GM12878 (cell line): ENCODE results near the gene APOBEC3C. TPM values are rescaled to one million over a fixed set of nuclear protein-coding genes. Genes with fewer than 3 reads are reported as not detected.

ENCODE experiments used
- ATAC-seq: fragments of 200-7000 bp; cut with Tn5 transposase; 3 replicates; pipeline ENCODE4 v1.9.1; 2020; ENCODE audit warnings: mild to moderate bottlenecking, moderate library complexity
- BruUV-seq: library from RNA; stranded (reverse); fragments of 400-500 nt; replicated peaks from 2 replicates; lab custom pipeline; 2021; lab: Mats Ljungman, UMichigan
- CTCF ChIA-PET: fragments of 300-600 bp; sonication (Branson Sonifier 250); formaldehyde crosslinking; extraction: SDS; loops from one replicate; lab custom pipeline; 2021; ENCODE audit warnings: inconsistent platforms; lab: Yijun Ruan, JAX
- POLR2A ChIA-PET: fragments of 350-600 bp; formaldehyde crosslinking; extraction: SDS; loops from one replicate; lab custom pipeline; 2021; ENCODE audit warnings: inconsistent platforms; lab: Charles Lee
- RAD21 ChIA-PET: fragments of 300-600 bp; sonication (Branson Sonifier 250); formaldehyde crosslinking; loops from one replicate; lab custom pipeline; 2023; ENCODE audit warnings: antibody characterized with exemption; ENCODE audit not compliant: unreplicated experiment; lab: Charles Lee
- SMC1A ChIA-PET: fragments of 300-600 bp; sonication (Branson Sonifier 250); formaldehyde crosslinking; loops from one replicate; lab custom pipeline; 2023; ENCODE audit not compliant: unreplicated experiment, uncharacterized antibody; lab: Charles Lee
- DNase-seq: peaks from one replicate; pipeline ENCODE4 v3.0.0-alpha.2; 2011; ENCODE audit warnings: low read depth, low spot score
- FAIRE-seq: peaks from 3 replicates; lab custom pipeline; 2011; peaks lifted over from hg19 to GRCh38; lab: Jason Lieb, UNC
- H2AFZ ChIP-seq: 2 replicates; pipeline ENCODE4 v1.6.0; 2011; ENCODE audit warnings: low read depth, low read length, control low read depth; ENCODE audit not compliant: control insufficient read depth
- H3K27ac ChIP-seq: 2 replicates; pipeline ENCODE4 v1.5.1; 2011; ENCODE audit warnings: control low read depth; ENCODE audit not compliant: control insufficient read depth, insufficient read depth
- H3K27me3 ChIP-seq, 2 experiments: replicated peaks in 1 of 2; 2 replicates each; pipeline versions ENCODE4 v1.6.0 to v1.6.1; 2011; ENCODE audit warnings: low read length in 1 of 2; ENCODE audit not compliant: control insufficient read depth in 2 of 2, insufficient read depth in 2 of 2
- H3K36me3 ChIP-seq, 2 experiments: 2 replicates each; pipeline ENCODE4 v1.5.1; 2011; ENCODE audit warnings: low read length in 1 of 2; ENCODE audit not compliant: control insufficient read depth in 2 of 2, insufficient read depth in 2 of 2
- H3K4me1 ChIP-seq: 2 replicates; pipeline ENCODE4 v1.6.1; 2011; ENCODE audit warnings: mild to moderate bottlenecking, low read length, moderate library complexity, mixed read lengths; ENCODE audit not compliant: control insufficient read depth, insufficient read depth
- H3K4me2 ChIP-seq: 2 replicates; pipeline ENCODE4 v1.6.0; 2011; ENCODE audit warnings: control low read depth; ENCODE audit not compliant: control insufficient read depth, insufficient read depth
- H3K4me3 ChIP-seq: fragments of 200-600 bp; sonication (generic); 2 replicates; pipeline ENCODE4 v1.5.1; 2016
- H3K79me2 ChIP-seq: 2 replicates; pipeline ENCODE4 v1.6.0; 2011; ENCODE audit warnings: low read length; ENCODE audit not compliant: control insufficient read depth, insufficient read depth
- H3K9ac ChIP-seq: 2 replicates; pipeline ENCODE4 v1.8.0; 2011; ENCODE audit warnings: low read length, control low read depth, mixed read lengths; ENCODE audit not compliant: control insufficient read depth, insufficient read depth
- H3K9me3 ChIP-seq: replicated peaks from 3 replicates; pipeline ENCODE4 v1.5.1; 2011; ENCODE audit warnings: mild to moderate bottlenecking, low read length; ENCODE audit not compliant: control insufficient read depth, insufficient read depth
- H4K20me1 ChIP-seq: 2 replicates; pipeline ENCODE4 v1.6.0; 2011; ENCODE audit not compliant: control insufficient read depth, insufficient read depth
- BRCA1 ChIP-seq: IDR thresholded peaks from 2 replicates; pipeline ENCODE4 v1.6.1; 2011; ENCODE audit warnings: low read depth, low read length, improper control_type of control experiment
- CHD2 ChIP-seq: IDR thresholded peaks from 2 replicates; pipeline ENCODE4 v1.6.1; 2011; ENCODE audit warnings: low read depth, low read length, improper control_type of control experiment, borderline replicate concordance
- EGR1 ChIP-seq, 2 experiments: IDR thresholded peaks; 1 replicate in 1 of 2; 2 replicates in 1 of 2; pipeline ENCODE4 v1.6.1; 2011 to 2012; ENCODE audit warnings: low read depth in 2 of 2, low read length in 2 of 2, borderline replicate concordance in 1 of 2, mild to moderate bottlenecking in 1 of 2, moderate library complexity in 1 of 2
- IRF4 ChIP-seq: IDR thresholded peaks from 2 replicates; pipeline ENCODE4 v1.6.1; 2011; ENCODE audit warnings: low read depth, low read length
- SMC3 ChIP-seq: IDR thresholded peaks from 2 replicates; pipeline ENCODE4 v1.6.1; 2011; ENCODE audit warnings: low read length, improper control_type of control experiment, borderline replicate concordance
- WGBS: methylation state at CpG from one replicate; pipeline ENCODE4 v1.1.6; 2016; ENCODE audit warnings: low lambda C conversion rate; ENCODE audit not compliant: insufficient replicate concordance, insufficient coverage; ENCODE audit errors: missing lambda C conversion rate; 5-methylcytosine and 5-hydroxymethylcytosine counted together
- in situ Hi-C: fragments of 300-500 bp; cut with MboI; formaldehyde crosslinking; loops from 9 replicates; pipeline ENCODE4 v1.14.3; 2018; ENCODE audit warnings: mixed read lengths
- intact Hi-C: fragments of 100-400 bp; cut with micrococcal nuclease; formaldehyde crosslinking; loops from one replicate; pipeline ENCODE4 v1.14.2; 2022; ENCODE audit not compliant: unreplicated experiment
- polyA plus RNA-seq, 11 experiments: library from polyadenylated mRNA; depleted of rRNA in 4 of 11; unstranded in 6 of 11; stranded (reverse) in 5 of 11; fragments of >200 nt; fragmentation: Nextera tagmentation in 4 of 11; fragmentation: Illumina TruSeq in 1 of 11; extraction: Ambion mirVana in 4 of 11; extraction: Trizol in 1 of 11; gene quantifications; 1 replicate in 1 of 11; 2 replicates in 10 of 11; pipeline versions ENCODE4 v1.2.1 to v1.2.3, GENCODE V29; 2011 to 2016; ENCODE audit warnings: inconsistent platforms in 2 of 11, missing spikeins in 2 of 11, low read depth in 1 of 11
- total RNA-seq, 4 experiments: library from RNA; depleted of rRNA in 3 of 4; stranded (reverse); fragments of >200 nt in 3 of 4; fragmentation: Illumina TruSeq in 1 of 4; extraction: Trizol in 1 of 4; gene quantifications; 2 replicates each; pipeline versions ENCODE4 v1.2.1 to v1.2.3, GENCODE V29; 2013 to 2021
- TF ChIP-seq, protein P1 (sequence below): IDR thresholded peaks from 2 replicates; pipeline ENCODE4 v1.6.1; 2012; ENCODE audit warnings: mild to moderate bottlenecking, low read depth, low read length
- TF ChIP-seq, protein P2 (sequence below): fragments of 450-650 bp; formaldehyde crosslinking; IDR thresholded peaks from 2 replicates; pipeline ENCODE4 v1.5.0; 2022; ENCODE audit warnings: mild to moderate bottlenecking, missing genetic modification characterization
- TF ChIP-seq, protein P3 (sequence below): IDR thresholded peaks from 2 replicates; pipeline ENCODE4 v1.6.1; 2012; ENCODE audit warnings: low read depth, low read length, improper control_type of control experiment
- TF ChIP-seq, protein P4 (sequence below), 3 experiments: IDR thresholded peaks in 2 of 3; conservative IDR thresholded peaks in 1 of 3; 2 replicates each; pipeline ENCODE4 v1.5.1; 2011; ENCODE audit warnings: low read depth in 3 of 3, low read length in 3 of 3, mild to moderate bottlenecking in 3 of 3, control low read depth in 2 of 3, moderate library complexity in 2 of 3, inconsistent platforms in 1 of 3, mixed read lengths in 1 of 3; ENCODE audit not compliant: control insufficient read depth in 2 of 3, insufficient read depth in 1 of 3; ENCODE audit errors: extremely low read depth in 1 of 3

Gene APOBEC3C
- total and polyA plus RNA-seq, 10 of the 15 experiments (the other 5 are each of a cell fraction or from before 2014, with no cell fraction given), result 22.9 to 290 (median 156) TPM

DNA sequence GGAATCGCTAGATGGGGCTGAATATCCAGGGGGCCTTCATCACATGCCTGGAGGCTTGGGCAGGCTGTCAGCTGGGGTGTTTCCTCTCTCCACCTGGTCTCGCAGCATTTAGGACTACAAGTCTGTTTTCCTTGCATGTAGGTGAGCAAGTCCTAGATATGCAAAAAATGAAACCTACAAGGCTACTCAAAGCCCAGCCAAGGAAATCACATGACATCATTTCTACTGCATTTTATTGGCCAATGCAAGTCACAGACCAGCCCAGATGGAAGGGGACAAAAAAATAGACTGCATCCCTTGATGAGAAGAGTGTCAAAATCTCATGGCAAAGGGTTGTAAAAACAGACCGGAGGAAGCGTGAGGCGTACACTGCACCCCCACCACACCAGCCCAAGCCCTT, 41.5 kb upstream of the APOBEC3C start (continued):
- TF ChIP-seq, protein P1, sequence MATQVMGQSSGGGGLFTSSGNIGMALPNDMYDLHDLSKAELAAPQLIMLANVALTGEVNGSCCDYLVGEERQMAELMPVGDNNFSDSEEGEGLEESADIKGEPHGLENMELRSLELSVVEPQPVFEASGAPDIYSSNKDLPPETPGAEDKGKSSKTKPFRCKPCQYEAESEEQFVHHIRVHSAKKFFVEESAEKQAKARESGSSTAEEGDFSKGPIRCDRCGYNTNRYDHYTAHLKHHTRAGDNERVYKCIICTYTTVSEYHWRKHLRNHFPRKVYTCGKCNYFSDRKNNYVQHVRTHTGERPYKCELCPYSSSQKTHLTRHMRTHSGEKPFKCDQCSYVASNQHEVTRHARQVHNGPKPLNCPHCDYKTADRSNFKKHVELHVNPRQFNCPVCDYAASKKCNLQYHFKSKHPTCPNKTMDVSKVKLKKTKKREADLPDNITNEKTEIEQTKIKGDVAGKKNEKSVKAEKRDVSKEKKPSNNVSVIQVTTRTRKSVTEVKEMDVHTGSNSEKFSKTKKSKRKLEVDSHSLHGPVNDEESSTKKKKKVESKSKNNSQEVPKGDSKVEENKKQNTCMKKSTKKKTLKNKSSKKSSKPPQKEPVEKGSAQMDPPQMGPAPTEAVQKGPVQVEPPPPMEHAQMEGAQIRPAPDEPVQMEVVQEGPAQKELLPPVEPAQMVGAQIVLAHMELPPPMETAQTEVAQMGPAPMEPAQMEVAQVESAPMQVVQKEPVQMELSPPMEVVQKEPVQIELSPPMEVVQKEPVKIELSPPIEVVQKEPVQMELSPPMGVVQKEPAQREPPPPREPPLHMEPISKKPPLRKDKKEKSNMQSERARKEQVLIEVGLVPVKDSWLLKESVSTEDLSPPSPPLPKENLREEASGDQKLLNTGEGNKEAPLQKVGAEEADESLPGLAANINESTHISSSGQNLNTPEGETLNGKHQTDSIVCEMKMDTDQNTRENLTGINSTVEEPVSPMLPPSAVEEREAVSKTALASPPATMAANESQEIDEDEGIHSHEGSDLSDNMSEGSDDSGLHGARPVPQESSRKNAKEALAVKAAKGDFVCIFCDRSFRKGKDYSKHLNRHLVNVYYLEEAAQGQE, result no peak

DNA sequence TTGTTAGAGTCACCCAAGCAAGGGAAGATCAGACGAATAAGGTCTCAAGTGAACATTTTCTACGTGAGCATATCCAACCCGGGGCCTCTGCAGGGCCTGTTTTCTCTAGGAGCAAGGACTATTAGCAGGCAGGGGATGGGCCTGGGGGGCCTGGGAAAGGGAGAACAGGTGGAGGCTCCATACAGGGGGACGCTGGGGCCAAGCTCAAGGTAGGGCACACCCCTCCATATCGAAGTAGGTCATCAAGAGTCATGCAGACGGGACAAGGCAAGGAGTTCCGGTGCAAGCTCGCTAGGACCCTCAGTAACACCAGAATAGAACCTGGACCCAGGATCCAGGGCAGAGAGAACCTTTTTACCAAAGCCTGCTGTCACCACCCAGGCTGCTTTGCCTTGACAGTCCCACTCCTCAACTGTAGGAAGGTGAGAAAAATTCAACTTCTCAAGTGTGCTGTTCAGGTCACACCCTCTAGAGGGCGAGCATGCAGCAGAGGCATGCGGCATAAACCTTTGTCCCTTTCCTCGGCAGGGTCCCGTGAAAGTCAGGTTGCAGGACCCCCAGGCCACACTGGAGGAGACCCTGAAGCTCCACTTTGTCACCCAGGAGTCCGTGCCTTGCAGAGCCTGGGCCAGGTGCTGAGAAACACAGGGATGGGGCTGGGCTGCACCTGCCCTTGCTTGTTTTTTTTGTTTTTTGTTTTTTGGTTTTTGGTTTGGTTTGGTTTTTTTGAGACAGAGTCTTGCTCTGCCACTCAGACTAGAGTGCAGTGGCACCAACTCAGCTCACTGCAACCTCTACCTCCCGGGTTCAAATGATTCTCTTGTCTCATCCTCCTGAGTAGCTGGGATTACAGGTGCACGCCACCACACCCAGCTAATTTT, 40.5 kb upstream of the APOBEC3C start:
- ChIA-PET POLR2A (interaction anchor here (0.6 to 1.8 kb wide), 2 partner anchors 8 to 233 kb away, joined by 3 to 5 read pairs; partner anchors contain the start of gene APOBEC3B), RAD21 (interaction anchor here (1.1 to 5.2 kb wide), 4 partner anchors 11 to 150 kb away, joined by 3 to 39 read pairs (median 6); no protein-coding TSS in a partner anchor), CTCF (interaction anchor here (0.9 to 7.8 kb wide), 18 partner anchors 9 to 165 kb away, joined by 3 to 73 read pairs (median 4); partner anchors contain the start of gene CBX6), SMC1A (interaction anchor here (0.6 to 6.9 kb wide), 5 partner anchors 9 to 128 kb away, joined by 3 to 50 read pairs (median 4); partner anchors contain the start of gene APOBEC3B)
- no peak overlapping the region for H3K4me2 ChIP-seq
- H3K36me3 ChIP-seq, result no peaks in the 10 kb centered on the region
- FAIRE-seq (peak; percentile 86), DNase-seq (no peak), ATAC-seq (peak; percentile 94)
- no peak overlapping the region for H3K9ac ChIP-seq
- no TSS peak for BruUV-seq
- H3K4me1 ChIP-seq, result no peaks in the 10 kb centered on the region
- 29% methylated on average over 15 of the region's 15 CpGs for WGBS
- no peaks in the 10 kb centered on the region for H3K79me2 ChIP-seq
- H4K20me1 ChIP-seq, result no peaks in the 10 kb centered on the region
- no peak overlapping the region for H3K27ac ChIP-seq
- in situ Hi-C loops (no loop called here), intact Hi-C loops (loop anchor here (1.0 kb wide), 1 partner anchor 30 kb away; no protein-coding TSS in a partner anchor)
- H3K9me3 ChIP-seq, result no peaks in the 10 kb centered on the region
- peak overlapping the region; percentile 44; the same call in 1 of the 2 replicates for H2AFZ ChIP-seq
- no peaks in the 10 kb centered on the region; a peak in 1 of 4 replicates for H3K27me3 ChIP-seq
- H3K4me3 ChIP-seq, result no peak overlapping the region
- TF ChIP-seq, protein P2, sequence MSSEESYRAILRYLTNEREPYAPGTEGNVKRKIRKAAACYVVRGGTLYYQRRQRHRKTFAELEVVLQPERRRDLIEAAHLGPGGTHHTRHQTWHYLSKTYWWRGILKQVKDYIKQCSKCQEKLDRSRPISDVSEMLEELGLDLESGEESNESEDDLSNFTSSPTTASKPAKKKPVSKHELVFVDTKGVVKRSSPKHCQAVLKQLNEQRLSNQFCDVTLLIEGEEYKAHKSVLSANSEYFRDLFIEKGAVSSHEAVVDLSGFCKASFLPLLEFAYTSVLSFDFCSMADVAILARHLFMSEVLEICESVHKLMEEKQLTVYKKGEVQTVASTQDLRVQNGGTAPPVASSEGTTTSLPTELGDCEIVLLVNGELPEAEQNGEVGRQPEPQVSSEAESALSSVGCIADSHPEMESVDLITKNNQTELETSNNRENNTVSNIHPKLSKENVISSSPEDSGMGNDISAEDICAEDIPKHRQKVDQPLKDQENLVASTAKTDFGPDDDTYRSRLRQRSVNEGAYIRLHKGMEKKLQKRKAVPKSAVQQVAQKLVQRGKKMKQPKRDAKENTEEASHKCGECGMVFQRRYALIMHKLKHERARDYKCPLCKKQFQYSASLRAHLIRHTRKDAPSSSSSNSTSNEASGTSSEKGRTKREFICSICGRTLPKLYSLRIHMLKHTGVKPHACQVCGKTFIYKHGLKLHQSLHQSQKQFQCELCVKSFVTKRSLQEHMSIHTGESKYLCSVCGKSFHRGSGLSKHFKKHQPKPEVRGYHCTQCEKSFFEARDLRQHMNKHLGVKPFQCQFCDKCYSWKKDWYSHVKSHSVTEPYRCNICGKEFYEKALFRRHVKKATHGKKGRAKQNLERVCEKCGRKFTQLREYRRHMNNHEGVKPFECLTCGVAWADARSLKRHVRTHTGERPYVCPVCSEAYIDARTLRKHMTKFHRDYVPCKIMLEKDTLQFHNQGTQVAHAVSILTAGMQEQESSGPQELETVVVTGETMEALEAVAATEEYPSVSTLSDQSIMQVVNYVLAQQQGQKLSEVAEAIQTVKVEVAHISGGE (CRISPR knock-in tag), result no peak
- TF ChIP-seq EGR1 (IDR thresholded peaks at IDR 0.05; ENCODE audit: borderline replicate concordance in 1 of 2, low read depth in 2 of 2, low read length in 2 of 2) (no peak), SMC3 (peak; percentile 78; the same call in 1 of the 2 replicates), BRCA1 (no peak), CHD2 (no peak), IRF4 (0 out of 2 replicates have a peak, but pooled peaks have one; percentile 20)
- TF ChIP-seq, protein P3, sequence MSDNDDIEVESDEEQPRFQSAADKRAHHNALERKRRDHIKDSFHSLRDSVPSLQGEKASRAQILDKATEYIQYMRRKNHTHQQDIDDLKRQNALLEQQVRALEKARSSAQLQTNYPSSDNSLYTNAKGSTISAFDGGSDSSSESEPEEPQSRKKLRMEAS, result no peak
- TF ChIP-seq, protein P4, sequence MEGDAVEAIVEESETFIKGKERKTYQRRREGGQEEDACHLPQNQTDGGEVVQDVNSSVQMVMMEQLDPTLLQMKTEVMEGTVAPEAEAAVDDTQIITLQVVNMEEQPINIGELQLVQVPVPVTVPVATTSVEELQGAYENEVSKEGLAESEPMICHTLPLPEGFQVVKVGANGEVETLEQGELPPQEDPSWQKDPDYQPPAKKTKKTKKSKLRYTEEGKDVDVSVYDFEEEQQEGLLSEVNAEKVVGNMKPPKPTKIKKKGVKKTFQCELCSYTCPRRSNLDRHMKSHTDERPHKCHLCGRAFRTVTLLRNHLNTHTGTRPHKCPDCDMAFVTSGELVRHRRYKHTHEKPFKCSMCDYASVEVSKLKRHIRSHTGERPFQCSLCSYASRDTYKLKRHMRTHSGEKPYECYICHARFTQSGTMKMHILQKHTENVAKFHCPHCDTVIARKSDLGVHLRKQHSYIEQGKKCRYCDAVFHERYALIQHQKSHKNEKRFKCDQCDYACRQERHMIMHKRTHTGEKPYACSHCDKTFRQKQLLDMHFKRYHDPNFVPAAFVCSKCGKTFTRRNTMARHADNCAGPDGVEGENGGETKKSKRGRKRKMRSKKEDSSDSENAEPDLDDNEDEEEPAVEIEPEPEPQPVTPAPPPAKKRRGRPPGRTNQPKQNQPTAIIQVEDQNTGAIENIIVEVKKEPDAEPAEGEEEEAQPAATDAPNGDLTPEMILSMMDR (IDR thresholded peaks at IDR 0.05 in 2 of 3, conservative IDR thresholded peaks at IDR 0.05 in 1 of 3; ENCODE audit: control insufficient read depth in 2 of 3, extremely low read depth in 1 of 3, insufficient read depth in 1 of 3, low read depth in 3 of 3, low read length in 3 of 3), result peak; percentile 91 to 96 (median 96)
